Prostate gland (tissue), 2 donors: ENCODE results near the gene WFS1.

Experiments
- POLR2A ChIP-seq: fragments of 450-650 bp; IDR thresholded peaks from one replicate; pipeline ENCODE4 v1.6.1; 2016; ENCODE audit warnings: antibody characterized with exemption, mild to moderate bottlenecking
- POLR2AphosphoS5 ChIP-seq: sonication (generic); formaldehyde crosslinking; IDR thresholded peaks from one replicate; pipeline ENCODE4 v1.6.1; 2017; ENCODE audit warnings: antibody characterized with exemption
- TF ChIP-seq, protein P1 (sequence below), 4 experiments: fragments of 200-600 bp in 2 of 4; fragments of 450-650 bp in 2 of 4; sonication (generic) in 2 of 4; IDR thresholded peaks; 1 replicate in 3 of 4; 2 replicates in 1 of 4; pipeline ENCODE4 v1.5.1; 2016 to 2019; ENCODE audit warnings: antibody characterized with exemption in 4 of 4, mild to moderate bottlenecking in 2 of 4, moderate library complexity in 2 of 4

DNA sequence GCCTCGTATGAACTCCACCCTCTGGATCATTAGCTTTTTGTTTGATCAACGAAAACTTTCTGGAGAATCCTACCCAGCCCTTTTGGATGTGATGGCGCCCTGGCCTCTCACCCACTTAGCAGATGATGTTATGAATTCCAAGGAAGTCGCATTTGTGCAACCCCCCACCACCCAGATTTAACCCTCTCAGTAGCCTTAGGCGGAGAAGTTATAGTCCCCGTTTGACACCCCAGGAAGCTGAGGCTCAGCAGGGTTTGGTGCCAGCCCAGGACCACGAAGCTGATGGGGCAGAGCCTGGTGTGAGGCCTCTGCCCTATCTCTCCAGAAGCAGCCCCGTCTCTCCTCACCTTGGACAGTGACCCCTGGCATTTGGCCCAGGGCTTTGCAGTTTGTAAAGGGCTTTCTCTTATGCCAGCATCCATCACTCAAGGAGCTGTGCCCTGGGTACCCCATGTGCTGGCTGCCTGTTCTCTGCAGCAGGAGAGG, 1.0 kb downstream of the WFS1 start:
- TF ChIP-seq, protein P1, sequence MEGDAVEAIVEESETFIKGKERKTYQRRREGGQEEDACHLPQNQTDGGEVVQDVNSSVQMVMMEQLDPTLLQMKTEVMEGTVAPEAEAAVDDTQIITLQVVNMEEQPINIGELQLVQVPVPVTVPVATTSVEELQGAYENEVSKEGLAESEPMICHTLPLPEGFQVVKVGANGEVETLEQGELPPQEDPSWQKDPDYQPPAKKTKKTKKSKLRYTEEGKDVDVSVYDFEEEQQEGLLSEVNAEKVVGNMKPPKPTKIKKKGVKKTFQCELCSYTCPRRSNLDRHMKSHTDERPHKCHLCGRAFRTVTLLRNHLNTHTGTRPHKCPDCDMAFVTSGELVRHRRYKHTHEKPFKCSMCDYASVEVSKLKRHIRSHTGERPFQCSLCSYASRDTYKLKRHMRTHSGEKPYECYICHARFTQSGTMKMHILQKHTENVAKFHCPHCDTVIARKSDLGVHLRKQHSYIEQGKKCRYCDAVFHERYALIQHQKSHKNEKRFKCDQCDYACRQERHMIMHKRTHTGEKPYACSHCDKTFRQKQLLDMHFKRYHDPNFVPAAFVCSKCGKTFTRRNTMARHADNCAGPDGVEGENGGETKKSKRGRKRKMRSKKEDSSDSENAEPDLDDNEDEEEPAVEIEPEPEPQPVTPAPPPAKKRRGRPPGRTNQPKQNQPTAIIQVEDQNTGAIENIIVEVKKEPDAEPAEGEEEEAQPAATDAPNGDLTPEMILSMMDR (IDR thresholded peaks at IDR 0.05): no peak
- no peak for TF ChIP-seq POLR2A
- no peak for TF ChIP-seq POLR2AphosphoS5
